HFF-Myc (cell line): Measurements from ENCODE around the gene GM2A.
"Not testable (repeated sequence)": the region's sequence is repeated elsewhere in the genome, so short reads cannot be mapped to it uniquely, and the experiment has no call there.

Experiments used
- DNase-seq: peaks from one replicate; pipeline ENCODE4 v3.0.0-alpha.2; 2011; ENCODE audit warnings: low read depth; ENCODE audit errors: extremely low read depth
- H3K4me3 ChIP-seq: replicated peaks from 2 replicates; pipeline ENCODE4 v1.5.1; 2011; ENCODE audit warnings: low read depth, mild to moderate bottlenecking, control low read depth, low read length
- TF ChIP-seq, protein P1 (sequence below): IDR thresholded peaks from 2 replicates; pipeline ENCODE4 v1.5.1; 2012; ENCODE audit warnings: mild to moderate bottlenecking, low read depth, low read length, control low read depth; ENCODE audit errors: missing control alignments

GM2A gene

DNA sequence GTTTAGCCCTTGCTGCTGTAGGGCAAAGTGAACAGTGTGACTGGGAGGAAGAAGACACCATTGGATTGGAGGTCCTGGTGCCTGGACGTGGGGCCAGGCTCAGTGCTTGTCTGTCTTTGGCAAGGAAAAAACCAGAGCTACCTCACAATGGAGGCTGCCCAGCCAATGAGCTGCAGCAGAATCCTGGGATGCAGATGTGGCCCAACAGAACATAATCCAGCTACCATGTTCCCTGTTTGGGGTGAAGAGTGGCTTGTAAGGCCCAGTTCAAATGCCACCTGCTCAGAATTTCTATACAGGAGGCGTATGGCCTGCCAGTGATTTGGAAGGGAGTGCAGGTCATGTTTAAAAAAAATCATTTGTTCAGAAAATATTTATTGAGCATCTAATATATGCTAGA is 50.7 kb downstream of the GM2A start, which contains the start of gene SLC36A3:
SLC36A3 (minus strand) TSS at position 101 of the 400 bp plus-strand sequence. CDS start 412 bp downstream, outside the sequence.
- no peak for DNase-seq
- H3K4me3 ChIP-seq: no peak within 1 kb of the TSS
- TF ChIP-seq, protein P1, sequence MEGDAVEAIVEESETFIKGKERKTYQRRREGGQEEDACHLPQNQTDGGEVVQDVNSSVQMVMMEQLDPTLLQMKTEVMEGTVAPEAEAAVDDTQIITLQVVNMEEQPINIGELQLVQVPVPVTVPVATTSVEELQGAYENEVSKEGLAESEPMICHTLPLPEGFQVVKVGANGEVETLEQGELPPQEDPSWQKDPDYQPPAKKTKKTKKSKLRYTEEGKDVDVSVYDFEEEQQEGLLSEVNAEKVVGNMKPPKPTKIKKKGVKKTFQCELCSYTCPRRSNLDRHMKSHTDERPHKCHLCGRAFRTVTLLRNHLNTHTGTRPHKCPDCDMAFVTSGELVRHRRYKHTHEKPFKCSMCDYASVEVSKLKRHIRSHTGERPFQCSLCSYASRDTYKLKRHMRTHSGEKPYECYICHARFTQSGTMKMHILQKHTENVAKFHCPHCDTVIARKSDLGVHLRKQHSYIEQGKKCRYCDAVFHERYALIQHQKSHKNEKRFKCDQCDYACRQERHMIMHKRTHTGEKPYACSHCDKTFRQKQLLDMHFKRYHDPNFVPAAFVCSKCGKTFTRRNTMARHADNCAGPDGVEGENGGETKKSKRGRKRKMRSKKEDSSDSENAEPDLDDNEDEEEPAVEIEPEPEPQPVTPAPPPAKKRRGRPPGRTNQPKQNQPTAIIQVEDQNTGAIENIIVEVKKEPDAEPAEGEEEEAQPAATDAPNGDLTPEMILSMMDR: no peak

- H3K4me3 ChIP-seq, DNase-seq: not testable (repeated sequence)
Measured at GRCh38 chr5:151309266-151309665, 56.3 kb downstream of the GM2A start.

GRCh38 chr5:151309821-151310220 is 56.8 kb downstream of the GM2A start:
- not testable (repeated sequence) for H3K4me3 ChIP-seq, DNase-seq

DNA sequence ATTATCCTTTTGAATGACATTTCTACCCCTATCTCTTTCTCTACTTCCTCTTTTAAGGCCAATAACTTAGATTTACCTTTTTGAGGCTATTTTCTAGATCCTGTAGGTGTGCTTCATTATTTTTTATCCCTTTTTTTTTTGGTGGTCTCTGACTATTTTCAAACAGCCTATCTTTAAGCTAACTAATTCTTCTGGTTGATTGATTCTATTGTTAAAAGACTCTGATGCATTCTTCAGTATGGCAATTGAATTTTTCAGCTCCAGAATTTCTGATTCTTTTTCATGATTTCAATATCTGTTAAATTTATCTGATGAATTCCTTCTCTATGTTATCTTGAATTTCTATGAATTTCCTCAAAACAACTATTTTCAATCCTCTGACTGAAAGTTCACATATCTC is 57.9 kb downstream of the GM2A start:
- no peak overlapping the region for H3K4me3 ChIP-seq
- TF ChIP-seq, protein P1: no peak
- no peak for DNase-seq

GRCh38 chr5:151312756-151313324 is 59.9 kb downstream of the GM2A start:
- DNase-seq: no peak
- TF ChIP-seq, protein P1: no peak
- no peak overlapping the region for H3K4me3 ChIP-seq

DNA sequence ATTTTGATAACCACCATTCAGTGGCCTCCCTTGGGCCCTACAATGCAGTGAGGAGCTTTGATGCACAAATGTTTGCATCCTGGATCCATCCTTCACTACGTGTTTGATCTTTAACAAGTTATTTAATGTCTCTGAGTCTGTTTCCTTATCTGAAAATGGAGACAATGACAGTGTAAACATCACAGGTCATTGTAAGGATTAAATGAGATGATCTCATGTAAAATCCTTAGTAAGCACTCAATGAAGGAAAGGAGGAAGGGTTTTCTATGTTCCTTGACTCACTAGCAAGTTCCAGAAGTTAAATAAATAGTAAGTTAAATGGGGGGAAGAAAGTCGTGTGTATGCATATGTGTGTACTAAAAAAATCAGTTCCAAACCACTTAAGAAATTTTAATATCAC is 60.4 kb downstream of the GM2A start:
- DNase-seq: no peak
- TF ChIP-seq, protein P1: no peak
- no peak overlapping the region for H3K4me3 ChIP-seq

- no peak overlapping the region for H3K4me3 ChIP-seq
- peak; percentile 20 for DNase-seq
- TF ChIP-seq, protein P1: peak; percentile 94
Measured at GRCh38 chr5:151315998-151316597, 63.1 kb downstream of the GM2A start.

DNA sequence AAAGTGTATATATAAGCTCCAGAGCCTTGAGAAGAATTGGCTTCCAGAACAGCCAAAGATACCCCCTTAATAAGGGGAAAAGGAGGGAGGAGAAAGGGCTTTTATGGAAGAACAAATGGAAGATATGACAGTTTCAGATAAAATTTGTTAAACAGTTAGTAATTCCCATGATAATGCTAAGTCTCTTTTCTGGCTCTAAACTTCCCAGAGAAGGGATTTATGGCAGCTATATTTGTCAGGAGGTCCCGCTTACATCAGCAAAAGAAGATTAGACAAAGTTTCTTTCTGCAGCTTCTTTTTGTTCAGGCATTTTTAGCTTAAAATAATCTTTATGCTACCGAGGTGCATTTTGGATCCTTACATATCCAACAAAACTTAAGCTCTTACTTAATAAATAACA is 64.9 kb downstream of the GM2A start:
- DNase-seq: no peak
- TF ChIP-seq, protein P1: no peak
- H3K4me3 ChIP-seq: no peak overlapping the region
